Stimulated activated CD4-positive, alpha-beta T cell treated with anti-CD3 and anti-CD28 coated beads, Interleukin-1b, Interleukin-23, amount 100 ng/mL, for 24 hours (primary cell): ENCODE results near the gene SCN7A.
"Not testable (repeated sequence)": the region's sequence is repeated elsewhere in the genome, so short reads cannot be mapped to it uniquely, and the experiment has no call there.

ENCODE experiments used
- DNase-seq, 4 experiments: peaks; one replicate each; pipeline ENCODE4 v3.0.0-alpha.2; 2020; ENCODE audit warnings: low read depth in 4 of 4, low spot score in 1 of 4

The SCN7A gene

GRCh38 chr2:166454006-166454595, 39.9 kb downstream of the SCN7A start:
- DNase-seq, result no peak

DNA sequence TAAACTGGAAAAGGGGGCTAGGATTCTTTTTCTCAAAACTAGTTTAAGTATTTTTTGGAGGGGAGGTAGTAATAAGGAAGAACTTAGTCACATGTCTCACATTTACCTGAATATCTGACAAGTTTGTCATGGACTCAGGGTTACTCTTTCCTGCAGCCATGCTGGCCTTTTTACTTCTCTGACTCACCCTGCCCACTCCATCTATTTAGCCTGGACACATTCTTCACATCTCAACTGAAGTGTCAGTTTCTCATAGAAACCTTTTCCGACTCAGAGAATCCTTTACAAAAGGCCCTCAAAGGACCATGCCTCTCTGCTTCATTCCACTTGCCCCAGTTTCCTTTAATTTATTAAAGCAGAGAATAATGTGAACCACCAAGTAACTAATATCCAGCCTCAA, 42.6 kb downstream of the SCN7A start:
- DNase-seq, result no peak

- DNase-seq, result no peak
These were observed 44.6 kb downstream of the SCN7A start for GRCh38 chr2:166449439-166449838.

DNA sequence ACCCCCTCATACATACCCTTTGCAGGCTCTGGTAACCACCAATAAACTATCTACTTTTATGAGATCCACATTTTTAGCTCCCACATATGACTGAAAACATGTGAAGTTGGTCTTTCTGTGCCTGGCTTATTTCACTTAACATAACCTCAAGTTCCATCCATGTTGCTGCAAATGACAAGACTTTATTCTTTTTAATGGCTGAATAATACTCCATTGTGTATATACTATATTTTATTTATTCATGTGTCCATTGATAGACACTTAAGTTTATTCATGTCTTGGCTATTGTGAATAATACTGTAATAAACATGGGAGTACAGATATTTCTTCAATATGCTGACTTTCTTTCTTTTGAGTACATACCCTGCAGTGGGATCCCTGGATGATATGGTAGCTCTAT, 45.9 kb downstream of the SCN7A start:
- DNase-seq, result no peak

DNA sequence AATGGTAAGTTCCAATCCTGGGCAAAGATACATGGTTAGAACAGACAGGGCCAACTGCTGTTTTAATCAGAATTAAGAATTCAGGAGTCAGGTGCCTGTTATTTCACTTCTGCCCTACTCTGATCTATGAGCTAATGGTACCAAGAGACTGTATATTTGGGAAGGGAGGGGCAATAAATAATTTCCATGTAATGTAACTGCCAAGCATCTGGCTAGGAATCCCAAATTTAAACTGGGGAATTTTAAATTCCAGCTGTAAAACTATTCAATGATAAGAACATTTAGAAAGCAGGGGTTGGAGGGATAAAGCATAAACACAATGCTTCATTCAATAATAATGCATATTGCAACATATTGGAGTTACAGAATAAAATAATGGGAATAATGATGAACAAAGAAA, 49.7 kb downstream of the SCN7A start:
- no peak for DNase-seq

GRCh38 chr2:166440313-166440712, 53.7 kb downstream of the SCN7A start:
- no peak for DNase-seq

DNA sequence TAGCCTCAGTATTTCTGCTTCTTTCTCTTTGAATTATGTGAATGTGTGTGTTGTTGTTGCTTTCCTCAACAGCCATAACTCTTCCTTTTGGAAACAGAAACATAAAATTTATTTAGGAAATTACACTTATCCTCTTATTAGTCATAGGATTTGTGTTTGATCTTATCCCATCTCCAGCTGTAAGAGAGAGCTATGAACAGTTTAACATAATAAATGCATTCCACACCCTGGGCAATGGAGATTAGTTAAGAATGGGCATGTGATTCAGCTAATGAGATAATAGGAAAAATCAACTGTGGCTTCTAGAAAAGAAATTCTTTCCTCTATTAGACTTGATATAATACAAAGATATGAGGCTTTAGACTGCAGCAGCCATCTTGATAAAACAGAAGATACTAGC, 55.0 kb downstream of the SCN7A start:
- no peak for DNase-seq

GRCh38 chr2:166436976-166437375, 57.1 kb downstream of the SCN7A start:
- DNase-seq, result no peak

DNA sequence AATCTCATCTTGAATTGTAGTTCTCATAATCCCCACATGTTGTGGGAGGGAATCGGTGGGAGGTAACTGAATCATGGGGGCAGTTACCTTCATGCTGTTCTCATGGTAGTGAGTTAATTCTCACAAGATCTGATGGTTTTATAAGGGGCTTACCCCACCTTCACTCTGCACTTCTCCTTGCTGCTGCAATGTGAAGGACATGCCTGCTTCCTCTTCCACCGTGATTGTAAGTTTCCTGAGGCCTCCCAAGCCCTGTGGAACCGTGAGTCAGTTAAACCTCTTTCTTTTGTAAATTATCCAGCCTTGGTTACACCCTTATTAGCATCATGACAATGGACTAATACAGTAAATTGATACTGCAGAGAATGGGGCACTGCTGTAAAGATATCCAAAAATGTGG, 57.9 kb downstream of the SCN7A start:
- DNase-seq, result no peak

- no peak for DNase-seq
These were observed 59.6 kb downstream of the SCN7A start for GRCh38 chr2:166434491-166434890.

DNA sequence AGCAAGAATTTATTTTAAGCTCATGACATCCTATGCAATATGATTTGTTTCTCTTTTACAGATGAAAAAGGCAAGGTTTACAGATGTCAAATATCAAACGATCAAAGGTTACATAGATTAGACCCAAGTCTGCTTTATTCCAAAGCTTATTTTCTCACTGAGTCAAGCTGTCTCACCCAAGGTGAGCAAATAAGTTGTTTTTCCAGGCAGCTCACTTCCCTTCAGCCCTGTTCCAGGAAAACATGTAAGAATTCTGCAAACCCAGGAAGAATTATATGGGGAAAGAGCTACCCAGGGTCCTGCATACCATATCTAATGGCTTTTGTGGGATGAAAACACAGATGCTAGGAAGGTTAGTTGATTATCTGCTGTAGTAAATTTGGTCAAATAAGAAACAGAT, 60.6 kb downstream of the SCN7A start:
- no peak for DNase-seq

- no peak for DNase-seq
These were observed 61.7 kb downstream of the SCN7A start for GRCh38 chr2:166432331-166432730.

GRCh38 chr2:166424841-166425240, 69.2 kb downstream of the SCN7A start:
- no peak for DNase-seq

DNA sequence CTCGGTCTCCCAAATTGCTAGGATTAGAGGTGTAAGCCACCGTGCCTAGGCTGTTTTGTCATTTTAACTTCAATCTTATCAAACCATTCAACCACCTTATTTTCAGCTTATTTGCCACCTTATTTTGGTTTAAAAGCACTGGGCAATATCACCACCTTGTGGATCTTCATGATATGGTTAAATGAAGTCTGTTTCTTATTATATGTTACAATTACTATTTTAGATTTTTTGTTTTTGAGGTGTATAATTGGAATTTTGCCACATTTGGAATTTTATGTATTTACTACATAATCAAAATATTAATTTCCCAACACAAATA, 74.5 kb downstream of the SCN7A start:
- no peak for DNase-seq

GRCh38 chr2:166418853-166419615, 75.0 kb downstream of the SCN7A start:
- DNase-seq, result no peak

GRCh38 chr2:166417669-166418068, 76.4 kb downstream of the SCN7A start:
- no peak for DNase-seq

GRCh38 chr2:166413255-166413654, 80.8 kb downstream of the SCN7A start:
- DNase-seq, result no peak

- DNase-seq, result no peak
These were observed 82.4 kb downstream of the SCN7A start for GRCh38 chr2:166411473-166412230.

GRCh38 chr2:166410828-166411472, 83.1 kb downstream of the SCN7A start:
- DNase-seq, result no peak

GRCh38 chr2:166407746-166408145, 86.3 kb downstream of the SCN7A start:
- not testable (repeated sequence) for DNase-seq

- DNase-seq, result no peak
These were observed 87.7 kb downstream of the SCN7A start for GRCh38 chr2:166406374-166406773.

DNA sequence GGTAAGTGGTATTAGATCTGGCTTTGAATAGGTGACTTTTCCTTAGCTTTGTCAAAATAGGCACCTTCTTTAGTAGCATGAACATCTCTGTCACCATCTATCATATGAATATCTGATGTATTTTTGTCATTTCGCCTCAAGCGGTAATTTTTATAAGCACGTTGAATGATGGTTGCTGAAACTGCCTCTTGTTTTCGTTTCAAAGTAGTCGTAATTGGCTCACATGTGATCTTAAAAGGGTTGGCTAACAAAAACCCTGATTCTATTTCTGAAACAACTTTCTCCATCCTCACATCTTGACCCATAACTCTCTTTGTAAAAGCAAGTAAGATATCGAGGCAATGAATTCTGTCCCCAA, 88.5 kb downstream of the SCN7A start:
- no peak for DNase-seq
